HCT116 (cell line): ENCODE measurements around the gene CASK. TPM values are rescaled to one million over a fixed set of nuclear protein-coding genes. Genes with fewer than 3 reads are reported as not detected.

Experiments used
- ATAC-seq: fragments of 200-7000 bp; cut with Tn5 transposase; 2 replicates; pipeline ENCODE4 v1.9.1; 2020; ENCODE audit warnings: mild to moderate bottlenecking, moderate library complexity
- BruUV-seq: library from RNA; stranded (reverse); fragments of 400-500 nt; replicated peaks from 2 replicates; lab custom pipeline; 2021; lab: Mats Ljungman, UMichigan
- CTCF ChIA-PET: fragments of 300-600 bp; sonication (Branson Sonifier 250); formaldehyde crosslinking; loops from one replicate; lab custom pipeline; 2021; ENCODE audit warnings: antibody characterized with exemption; lab: Charles Lee
- POLR2A ChIA-PET: fragments of 300-600, 350-600 bp; sonication (Branson Sonifier 250); formaldehyde crosslinking; loops from one replicate; lab custom pipeline; 2021; ENCODE audit warnings: antibody characterized with exemption; lab: Charles Lee
- RAD21 ChIA-PET, 2 experiments: fragments of 300-600 bp; sonication (Branson Sonifier 250); formaldehyde crosslinking; loops; one replicate each; lab custom pipeline; 2023; ENCODE audit warnings: low total read pairs in 2 of 2; ENCODE audit not compliant: uncharacterized antibody in 2 of 2, unreplicated experiment in 2 of 2, low non-redundant PET in 1 of 2; lab: Charles Lee
- DNase-seq: peaks from one replicate; pipeline ENCODE4 v3.0.0-alpha.2; 2010; ENCODE audit warnings: low read depth, low spot score
- H2AFZ ChIP-seq: fragments of 200-600 bp; shearing (Covaris generic), sonication (generic); 2 replicates; pipeline ENCODE4 v1.6.1; 2017; ENCODE audit warnings: low read depth, mixed run types, mixed read lengths, antibody characterized with exemption, low read length; ENCODE audit not compliant: poor library complexity, severe bottlenecking
- H3K27ac ChIP-seq: 2 replicates; pipeline ENCODE4 v1.5.1; 2012; ENCODE audit warnings: low read depth, low read length
- H3K27me3 ChIP-seq: fragments of 200-600 bp; sonication (generic); 2 replicates; pipeline ENCODE4 v1.6.1; 2016; ENCODE audit warnings: mixed run types, low read length, mixed read lengths; ENCODE audit not compliant: insufficient read depth
- H3K36me3 ChIP-seq, 2 experiments: fragments of 200-500 bp in 1 of 2; fragments of 200-600 bp in 1 of 2; sonication (Bioruptor generic) in 1 of 2; sonication (generic) in 1 of 2; 2 replicates each; pipeline versions ENCODE4 v1.5.1 to v1.6.1; 2014 to 2016; ENCODE audit warnings: low read length in 2 of 2, inconsistent platforms in 1 of 2, mixed read lengths in 1 of 2, mixed run types in 1 of 2; ENCODE audit not compliant: insufficient read depth in 2 of 2, control insufficient read depth in 1 of 2
- H3K4me1 ChIP-seq, 2 experiments: fragments of 200-600 bp in 1 of 2; sonication (generic) in 1 of 2; 2 replicates each; pipeline versions ENCODE4 v1.5.1 to v1.6.1; 2012 to 2017; ENCODE audit warnings: low read length in 2 of 2, inconsistent platforms in 1 of 2, mild to moderate bottlenecking in 1 of 2, mixed read lengths in 1 of 2, mixed run types in 1 of 2, moderate library complexity in 1 of 2; ENCODE audit not compliant: insufficient read depth in 2 of 2, control insufficient read depth in 1 of 2
- H3K4me2 ChIP-seq: fragments of 200-600 bp; sonication (generic); 2 replicates; pipeline ENCODE4 v1.6.1; 2017; ENCODE audit warnings: mixed run types, low read length, mixed read lengths
- H3K4me3 ChIP-seq, 2 experiments: fragments of 200-600 bp in 1 of 2; sonication (generic) in 1 of 2; replicated peaks in 1 of 2; 2 replicates each; pipeline ENCODE4 v1.5.1; 2011 to 2016; ENCODE audit warnings: low read length in 2 of 2, control low read depth in 1 of 2, low read depth in 1 of 2, mild to moderate bottlenecking in 1 of 2, mixed read lengths in 1 of 2, mixed run types in 1 of 2
- H3K79me2 ChIP-seq: fragments of 200-600 bp; sonication (generic); 2 replicates; pipeline ENCODE4 v1.6.1; 2017; ENCODE audit warnings: mild to moderate bottlenecking, mixed run types, low read length, moderate library complexity, mixed read lengths; ENCODE audit not compliant: insufficient read depth
- H3K9ac ChIP-seq: fragments of 200-600 bp; sonication (generic); 2 replicates; pipeline ENCODE4 v1.6.1; 2016; ENCODE audit warnings: low read length, mixed read lengths
- H3K9me2 ChIP-seq: fragments of 200-600 bp; sonication (generic), shearing (Covaris generic); 2 replicates; pipeline ENCODE4 v1.6.1; 2017; ENCODE audit warnings: mixed run types, mild to moderate bottlenecking, moderate library complexity; ENCODE audit not compliant: insufficient read depth
- H3K9me3 ChIP-seq, 2 experiments: fragments of 200-500 bp in 1 of 2; fragments of 200-600 bp in 1 of 2; sonication (Bioruptor generic) in 1 of 2; sonication (generic) in 1 of 2; 2 replicates each; pipeline ENCODE4 v1.6.1; 2014 to 2017; ENCODE audit warnings: low read length in 2 of 2, mixed read lengths in 2 of 2, inconsistent platforms in 1 of 2, low read depth in 1 of 2, mild to moderate bottlenecking in 1 of 2, mixed run types in 1 of 2, moderate library complexity in 1 of 2; ENCODE audit not compliant: control insufficient read depth in 1 of 2, insufficient read depth in 1 of 2
- H4K20me1 ChIP-seq: fragments of 200-600 bp; sonication (generic), shearing (Covaris generic); 2 replicates; pipeline ENCODE4 v1.6.1; 2017; ENCODE audit warnings: mixed run types, mild to moderate bottlenecking, moderate library complexity; ENCODE audit not compliant: insufficient read depth
- ATF3 ChIP-seq: IDR thresholded peaks from 2 replicates; pipeline ENCODE4 v1.6.1; 2012
- CTCF ChIP-seq, 3 experiments: fragments of 200-600 bp in 1 of 3; sonication (generic) in 1 of 3; IDR thresholded peaks in 2 of 3; conservative IDR thresholded peaks in 1 of 3; 2 replicates each; pipeline ENCODE4 v1.5.1; 2012 to 2017; ENCODE audit warnings: low read depth in 2 of 3, low read length in 2 of 3, antibody characterized with exemption in 1 of 3, borderline replicate concordance in 1 of 3, control low read depth in 1 of 3, mild to moderate bottlenecking in 1 of 3, mixed read lengths in 1 of 3, mixed run types in 1 of 3, moderate library complexity in 1 of 3; ENCODE audit not compliant: insufficient read depth in 1 of 3
- EGR1 ChIP-seq: IDR thresholded peaks from 2 replicates; pipeline ENCODE4 v1.6.1; 2012; ENCODE audit warnings: low read depth
- FOSL1 ChIP-seq: IDR thresholded peaks from 2 replicates; pipeline ENCODE4 v1.6.1; 2012; ENCODE audit warnings: low read depth
- JUND ChIP-seq: IDR thresholded peaks from 2 replicates; pipeline ENCODE4 v1.6.1; 2012
- MAX ChIP-seq: IDR thresholded peaks from 2 replicates; pipeline ENCODE4 v1.6.1; 2012
- REST ChIP-seq: IDR thresholded peaks from 2 replicates; pipeline ENCODE4 v1.6.1; 2012; ENCODE audit warnings: low read depth
- SIN3A ChIP-seq: IDR thresholded peaks from 2 replicates; pipeline ENCODE4 v1.6.1; 2012; ENCODE audit warnings: low read depth
- SP1 ChIP-seq: IDR thresholded peaks from 2 replicates; pipeline ENCODE4 v1.6.1; 2012; ENCODE audit warnings: low read depth
- YY1 ChIP-seq: IDR thresholded peaks from 2 replicates; pipeline ENCODE4 v1.6.1; 2011; ENCODE audit warnings: low read length, low read depth, moderate library complexity, mild to moderate bottlenecking; ENCODE audit not compliant: insufficient replicate concordance; ENCODE audit errors: extremely low read depth
- intact Hi-C: fragments of 100-400 bp; cut with micrococcal nuclease; formaldehyde crosslinking; loops from 2 replicates; pipeline ENCODE4 v1.10.0; 2022
- total RNA-seq: library from RNA; stranded (reverse); gene quantifications from one replicate; pipeline ENCODE4 v1.2.1, GENCODE V29; 2021; ENCODE audit not compliant: unreplicated experiment

Gene CASK
- total RNA-seq, 1 experiment from 2014 or later = 39.0 TPM

GRCh38 chrX:41711021-41711667, 212.2 kb downstream of the CASK start:
- no peaks in the 10 kb centered on the region for H4K20me1 ChIP-seq
- ChIA-PET RAD21 (no interaction called here), CTCF (no interaction called here), POLR2A (no interaction called here)
- ATAC-seq (no peak), DNase-seq (no peak)
- H2AFZ ChIP-seq = no peak overlapping the region
- H3K9me2 ChIP-seq = no peaks in the 10 kb centered on the region
- H3K9ac ChIP-seq = no peak overlapping the region
- no peak overlapping the region for H3K4me3 ChIP-seq
- H3K9me3 ChIP-seq = no peaks in the 10 kb centered on the region
- H3K36me3 ChIP-seq = no peaks in the 10 kb centered on the region
- H3K4me1 ChIP-seq = no peaks in the 10 kb centered on the region
- no peaks in the 10 kb centered on the region for H3K27me3 ChIP-seq
- H3K27ac ChIP-seq = no peak overlapping the region
- no peak overlapping the region for H3K4me2 ChIP-seq
- intact Hi-C loops = no loop called here
- BruUV-seq = no TSS peak
- no peaks in the 10 kb centered on the region for H3K79me2 ChIP-seq
- TF ChIP-seq ATF3 = no peak
- no peak for TF ChIP-seq SIN3A
- no peak for TF ChIP-seq REST
- no peak for TF ChIP-seq EGR1

GRCh38 chrX:41708486-41708885, 214.9 kb downstream of the CASK start:
- POLR2A ChIA-PET = no interaction called here

More at GRCh38 chrX:41708486-41708885, 214.9 kb downstream of the CASK start:
- no TSS peak for BruUV-seq
- Histone ChIP-seq H3K79me2 (no peaks in the 10 kb centered on the region), H3K9ac (no peak overlapping the region), H3K27ac (no peak overlapping the region), H3K9me3 (no peaks in the 10 kb centered on the region), H3K27me3 (no peaks in the 10 kb centered on the region), H3K4me3 (no peak overlapping the region), H2AFZ (no peak overlapping the region), H3K36me3 (no peaks in the 10 kb centered on the region), H3K9me2 (no peaks in the 10 kb centered on the region), H3K4me1 (no peaks in the 10 kb centered on the region), H3K4me2 (no peak overlapping the region), H4K20me1 (no peaks in the 10 kb centered on the region)
- CTCF ChIA-PET = no interaction called here
- ATAC-seq (no peak), DNase-seq (no peak)
- RAD21 ChIA-PET = no interaction called here
- intact Hi-C loops = no loop called here
- no peak for TF ChIP-seq CTCF (IDR thresholded peaks at IDR 0.05 in 2 of 3, conservative IDR thresholded peaks at IDR 0.05 in 1 of 3; ENCODE audit: borderline replicate concordance in 1 of 3, insufficient read depth in 1 of 3, low read depth in 2 of 3, low read length in 2 of 3)
- TF ChIP-seq YY1 = no peak
- TF ChIP-seq FOSL1 = no peak
- TF ChIP-seq MAX = no peak
- no peak for TF ChIP-seq SIN3A
- TF ChIP-seq JUND = no peak
- no peak for TF ChIP-seq SP1
